HCT116 (cell line): ENCODE data around the gene PHKB. TPM values are rescaled to one million over a fixed set of nuclear protein-coding genes. Genes with fewer than 3 reads are reported as not detected.

Experiments
- ATAC-seq: fragments of 200-7000 bp; cut with Tn5 transposase; 2 replicates; pipeline ENCODE4 v1.9.1; 2020; ENCODE audit warnings: mild to moderate bottlenecking, moderate library complexity
- BruUV-seq: library from RNA; stranded (reverse); fragments of 400-500 nt; replicated peaks from 2 replicates; lab custom pipeline; 2021; lab: Mats Ljungman, UMichigan
- CTCF ChIA-PET: fragments of 300-600 bp; sonication (Branson Sonifier 250); formaldehyde crosslinking; loops from one replicate; lab custom pipeline; 2021; ENCODE audit warnings: antibody characterized with exemption; lab: Charles Lee
- POLR2A ChIA-PET: fragments of 300-600, 350-600 bp; sonication (Branson Sonifier 250); formaldehyde crosslinking; loops from one replicate; lab custom pipeline; 2021; ENCODE audit warnings: antibody characterized with exemption; lab: Charles Lee
- RAD21 ChIA-PET, 2 experiments: fragments of 300-600 bp; sonication (Branson Sonifier 250); formaldehyde crosslinking; loops; one replicate each; lab custom pipeline; 2023; ENCODE audit warnings: low total read pairs in 2 of 2; ENCODE audit not compliant: uncharacterized antibody in 2 of 2, unreplicated experiment in 2 of 2, low non-redundant PET in 1 of 2; lab: Charles Lee
- DNase-seq: peaks from one replicate; pipeline ENCODE4 v3.0.0-alpha.2; 2010; ENCODE audit warnings: low read depth, low spot score
- H2AFZ ChIP-seq: fragments of 200-600 bp; shearing (Covaris generic), sonication (generic); 2 replicates; pipeline ENCODE4 v1.6.1; 2017; ENCODE audit warnings: low read depth, mixed run types, mixed read lengths, antibody characterized with exemption, low read length; ENCODE audit not compliant: poor library complexity, severe bottlenecking
- H3K27ac ChIP-seq: 2 replicates; pipeline ENCODE4 v1.5.1; 2012; ENCODE audit warnings: low read depth, low read length
- H3K27me3 ChIP-seq: fragments of 200-600 bp; sonication (generic); 2 replicates; pipeline ENCODE4 v1.6.1; 2016; ENCODE audit warnings: mixed run types, low read length, mixed read lengths; ENCODE audit not compliant: insufficient read depth
- H3K36me3 ChIP-seq, 2 experiments: fragments of 200-500 bp in 1 of 2; fragments of 200-600 bp in 1 of 2; sonication (Bioruptor generic) in 1 of 2; sonication (generic) in 1 of 2; 2 replicates each; pipeline versions ENCODE4 v1.5.1 to v1.6.1; 2014 to 2016; ENCODE audit warnings: low read length in 2 of 2, inconsistent platforms in 1 of 2, mixed read lengths in 1 of 2, mixed run types in 1 of 2; ENCODE audit not compliant: insufficient read depth in 2 of 2, control insufficient read depth in 1 of 2
- H3K4me1 ChIP-seq, 2 experiments: fragments of 200-600 bp in 1 of 2; sonication (generic) in 1 of 2; 2 replicates each; pipeline versions ENCODE4 v1.5.1 to v1.6.1; 2012 to 2017; ENCODE audit warnings: low read length in 2 of 2, inconsistent platforms in 1 of 2, mild to moderate bottlenecking in 1 of 2, mixed read lengths in 1 of 2, mixed run types in 1 of 2, moderate library complexity in 1 of 2; ENCODE audit not compliant: insufficient read depth in 2 of 2, control insufficient read depth in 1 of 2
- H3K4me2 ChIP-seq: fragments of 200-600 bp; sonication (generic); 2 replicates; pipeline ENCODE4 v1.6.1; 2017; ENCODE audit warnings: mixed run types, low read length, mixed read lengths
- H3K4me3 ChIP-seq, 2 experiments: fragments of 200-600 bp in 1 of 2; sonication (generic) in 1 of 2; replicated peaks in 1 of 2; 2 replicates each; pipeline ENCODE4 v1.5.1; 2011 to 2016; ENCODE audit warnings: low read length in 2 of 2, control low read depth in 1 of 2, low read depth in 1 of 2, mild to moderate bottlenecking in 1 of 2, mixed read lengths in 1 of 2, mixed run types in 1 of 2
- H3K79me2 ChIP-seq: fragments of 200-600 bp; sonication (generic); 2 replicates; pipeline ENCODE4 v1.6.1; 2017; ENCODE audit warnings: mild to moderate bottlenecking, mixed run types, low read length, moderate library complexity, mixed read lengths; ENCODE audit not compliant: insufficient read depth
- H3K9ac ChIP-seq: fragments of 200-600 bp; sonication (generic); 2 replicates; pipeline ENCODE4 v1.6.1; 2016; ENCODE audit warnings: low read length, mixed read lengths
- H3K9me2 ChIP-seq: fragments of 200-600 bp; sonication (generic), shearing (Covaris generic); 2 replicates; pipeline ENCODE4 v1.6.1; 2017; ENCODE audit warnings: mixed run types, mild to moderate bottlenecking, moderate library complexity; ENCODE audit not compliant: insufficient read depth
- H3K9me3 ChIP-seq, 2 experiments: fragments of 200-500 bp in 1 of 2; fragments of 200-600 bp in 1 of 2; sonication (Bioruptor generic) in 1 of 2; sonication (generic) in 1 of 2; 2 replicates each; pipeline ENCODE4 v1.6.1; 2014 to 2017; ENCODE audit warnings: low read length in 2 of 2, mixed read lengths in 2 of 2, inconsistent platforms in 1 of 2, low read depth in 1 of 2, mild to moderate bottlenecking in 1 of 2, mixed run types in 1 of 2, moderate library complexity in 1 of 2; ENCODE audit not compliant: control insufficient read depth in 1 of 2, insufficient read depth in 1 of 2
- H4K20me1 ChIP-seq: fragments of 200-600 bp; sonication (generic), shearing (Covaris generic); 2 replicates; pipeline ENCODE4 v1.6.1; 2017; ENCODE audit warnings: mixed run types, mild to moderate bottlenecking, moderate library complexity; ENCODE audit not compliant: insufficient read depth
- CBX3 ChIP-seq: IDR thresholded peaks from 2 replicates; pipeline ENCODE4 v1.6.1; 2012; ENCODE audit warnings: low read depth
- CEBPB ChIP-seq: IDR thresholded peaks from 2 replicates; pipeline ENCODE4 v1.6.1; 2012; ENCODE audit warnings: low read depth
- EGR1 ChIP-seq: IDR thresholded peaks from 2 replicates; pipeline ENCODE4 v1.6.1; 2012; ENCODE audit warnings: low read depth
- ELF1 ChIP-seq: IDR thresholded peaks from 2 replicates; pipeline ENCODE4 v1.6.1; 2012; ENCODE audit warnings: low read depth, borderline replicate concordance
- FOSL1 ChIP-seq: IDR thresholded peaks from 2 replicates; pipeline ENCODE4 v1.6.1; 2012; ENCODE audit warnings: low read depth
- JUND ChIP-seq: IDR thresholded peaks from 2 replicates; pipeline ENCODE4 v1.6.1; 2012
- POLR2AphosphoS5 ChIP-seq: IDR thresholded peaks from 2 replicates; pipeline ENCODE4 v1.6.1; 2011; ENCODE audit warnings: mild to moderate bottlenecking, low read depth, low read length, moderate library complexity
- RAD21 ChIP-seq: IDR thresholded peaks from 2 replicates; pipeline ENCODE4 v1.6.1; 2012; ENCODE audit warnings: low read depth, mild to moderate bottlenecking
- SIN3A ChIP-seq: IDR thresholded peaks from 2 replicates; pipeline ENCODE4 v1.6.1; 2012; ENCODE audit warnings: low read depth
- SP1 ChIP-seq: IDR thresholded peaks from 2 replicates; pipeline ENCODE4 v1.6.1; 2012; ENCODE audit warnings: low read depth
- TCF7L2 ChIP-seq: IDR thresholded peaks from 2 replicates; pipeline ENCODE4 v1.7.0; 2011; ENCODE audit warnings: borderline replicate concordance, inconsistent platforms; ENCODE audit not compliant: insufficient read depth, insufficient read length; ENCODE audit errors: extremely low read depth
- ZNF274 ChIP-seq: fragments of 200-500 bp; sonication (Bioruptor generic); IDR thresholded peaks from 2 replicates; pipeline ENCODE4 v1.6.1; 2014; ENCODE audit warnings: mild to moderate bottlenecking, low read depth, low read length, inconsistent platforms
- intact Hi-C: fragments of 100-400 bp; cut with micrococcal nuclease; formaldehyde crosslinking; loops from 2 replicates; pipeline ENCODE4 v1.10.0; 2022
- total RNA-seq: library from RNA; stranded (reverse); gene quantifications from one replicate; pipeline ENCODE4 v1.2.1, GENCODE V29; 2021; ENCODE audit not compliant: unreplicated experiment
- TF ChIP-seq, protein P1 (sequence below): IDR thresholded peaks from 2 replicates; pipeline ENCODE4 v1.6.1; 2012
- TF ChIP-seq, protein P2 (sequence below): IDR thresholded peaks from 2 replicates; pipeline ENCODE4 v1.6.1; 2011; ENCODE audit warnings: mild to moderate bottlenecking, low read length, moderate library complexity; ENCODE audit not compliant: insufficient replicate concordance; ENCODE audit errors: extremely low read depth
- TF ChIP-seq, protein P3 (sequence below): IDR thresholded peaks from 2 replicates; pipeline ENCODE4 v1.6.1; 2012; ENCODE audit warnings: low read depth
- TF ChIP-seq, protein P4 (sequence below), 3 experiments: fragments of 200-600 bp in 1 of 3; sonication (generic) in 1 of 3; IDR thresholded peaks in 2 of 3; conservative IDR thresholded peaks in 1 of 3; 2 replicates each; pipeline ENCODE4 v1.5.1; 2012 to 2017; ENCODE audit warnings: low read depth in 2 of 3, low read length in 2 of 3, antibody characterized with exemption in 1 of 3, borderline replicate concordance in 1 of 3, control low read depth in 1 of 3, mild to moderate bottlenecking in 1 of 3, mixed read lengths in 1 of 3, mixed run types in 1 of 3, moderate library complexity in 1 of 3; ENCODE audit not compliant: insufficient read depth in 1 of 3

Gene PHKB
- total RNA-seq, 1 experiment from 2014 or later = 30.5 TPM

DNA sequence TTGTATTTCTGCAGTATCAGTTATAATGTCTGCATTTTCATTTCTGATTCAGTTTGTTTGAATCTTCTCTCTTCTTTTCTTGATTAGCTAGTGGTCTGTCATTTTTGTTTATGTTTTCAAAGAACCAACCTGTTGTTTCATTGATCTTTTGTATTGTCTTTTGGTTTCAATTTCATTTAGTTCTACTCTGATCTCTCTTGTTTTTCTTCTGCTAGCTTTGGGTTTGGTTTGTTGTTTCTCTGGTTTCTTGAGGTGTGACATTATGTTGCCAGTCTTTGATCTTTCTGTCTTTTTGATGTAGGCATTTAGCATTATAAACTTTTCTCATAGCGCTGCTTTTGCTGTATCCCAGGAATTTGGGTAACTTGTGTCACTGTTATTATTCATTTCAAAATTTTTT, 107.2 kb downstream of the PHKB start:
- Histone ChIP-seq H3K36me3 (no peaks in the 10 kb centered on the region), H3K27me3 (no peaks in the 10 kb centered on the region), H3K4me3 (no peak overlapping the region), H3K9me3 (no peaks in the 10 kb centered on the region), H3K27ac (no peak overlapping the region), H4K20me1 (no peaks in the 10 kb centered on the region), H3K4me1 (peaks cover 0 to 6% of the 10 kb centered on the region in 2 experiments; a peak in 1 of 4 replicates), H3K4me2 (no peak overlapping the region), H3K9ac (no peak overlapping the region), H3K79me2 (no peaks in the 10 kb centered on the region), H2AFZ (no peak overlapping the region), H3K9me2 (no peaks in the 10 kb centered on the region)
- BruUV-seq = no TSS peak
- ChIA-PET RAD21 (no interaction called here), CTCF (no interaction called here), POLR2A (no interaction called here)
- intact Hi-C loops = no loop called here
- ATAC-seq = no peak
- TF ChIP-seq, protein P1, sequence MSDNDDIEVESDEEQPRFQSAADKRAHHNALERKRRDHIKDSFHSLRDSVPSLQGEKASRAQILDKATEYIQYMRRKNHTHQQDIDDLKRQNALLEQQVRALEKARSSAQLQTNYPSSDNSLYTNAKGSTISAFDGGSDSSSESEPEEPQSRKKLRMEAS = no peak
- TF ChIP-seq SP1 = no peak
- TF ChIP-seq, protein P2, sequence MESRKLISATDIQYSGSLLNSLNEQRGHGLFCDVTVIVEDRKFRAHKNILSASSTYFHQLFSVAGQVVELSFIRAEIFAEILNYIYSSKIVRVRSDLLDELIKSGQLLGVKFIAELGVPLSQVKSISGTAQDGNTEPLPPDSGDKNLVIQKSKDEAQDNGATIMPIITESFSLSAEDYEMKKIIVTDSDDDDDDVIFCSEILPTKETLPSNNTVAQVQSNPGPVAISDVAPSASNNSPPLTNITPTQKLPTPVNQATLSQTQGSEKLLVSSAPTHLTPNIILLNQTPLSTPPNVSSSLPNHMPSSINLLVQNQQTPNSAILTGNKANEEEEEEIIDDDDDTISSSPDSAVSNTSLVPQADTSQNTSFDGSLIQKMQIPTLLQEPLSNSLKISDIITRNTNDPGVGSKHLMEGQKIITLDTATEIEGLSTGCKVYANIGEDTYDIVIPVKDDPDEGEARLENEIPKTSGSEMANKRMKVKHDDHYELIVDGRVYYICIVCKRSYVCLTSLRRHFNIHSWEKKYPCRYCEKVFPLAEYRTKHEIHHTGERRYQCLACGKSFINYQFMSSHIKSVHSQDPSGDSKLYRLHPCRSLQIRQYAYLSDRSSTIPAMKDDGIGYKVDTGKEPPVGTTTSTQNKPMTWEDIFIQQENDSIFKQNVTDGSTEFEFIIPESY = no peak
- TF ChIP-seq POLR2AphosphoS5 = no peak
- TF ChIP-seq TCF7L2 = no peak
- TF ChIP-seq CBX3 = no peak
- no peak for TF ChIP-seq ZNF274
- no peak for TF ChIP-seq EGR1
- no peak for TF ChIP-seq CEBPB
- TF ChIP-seq, protein P3, sequence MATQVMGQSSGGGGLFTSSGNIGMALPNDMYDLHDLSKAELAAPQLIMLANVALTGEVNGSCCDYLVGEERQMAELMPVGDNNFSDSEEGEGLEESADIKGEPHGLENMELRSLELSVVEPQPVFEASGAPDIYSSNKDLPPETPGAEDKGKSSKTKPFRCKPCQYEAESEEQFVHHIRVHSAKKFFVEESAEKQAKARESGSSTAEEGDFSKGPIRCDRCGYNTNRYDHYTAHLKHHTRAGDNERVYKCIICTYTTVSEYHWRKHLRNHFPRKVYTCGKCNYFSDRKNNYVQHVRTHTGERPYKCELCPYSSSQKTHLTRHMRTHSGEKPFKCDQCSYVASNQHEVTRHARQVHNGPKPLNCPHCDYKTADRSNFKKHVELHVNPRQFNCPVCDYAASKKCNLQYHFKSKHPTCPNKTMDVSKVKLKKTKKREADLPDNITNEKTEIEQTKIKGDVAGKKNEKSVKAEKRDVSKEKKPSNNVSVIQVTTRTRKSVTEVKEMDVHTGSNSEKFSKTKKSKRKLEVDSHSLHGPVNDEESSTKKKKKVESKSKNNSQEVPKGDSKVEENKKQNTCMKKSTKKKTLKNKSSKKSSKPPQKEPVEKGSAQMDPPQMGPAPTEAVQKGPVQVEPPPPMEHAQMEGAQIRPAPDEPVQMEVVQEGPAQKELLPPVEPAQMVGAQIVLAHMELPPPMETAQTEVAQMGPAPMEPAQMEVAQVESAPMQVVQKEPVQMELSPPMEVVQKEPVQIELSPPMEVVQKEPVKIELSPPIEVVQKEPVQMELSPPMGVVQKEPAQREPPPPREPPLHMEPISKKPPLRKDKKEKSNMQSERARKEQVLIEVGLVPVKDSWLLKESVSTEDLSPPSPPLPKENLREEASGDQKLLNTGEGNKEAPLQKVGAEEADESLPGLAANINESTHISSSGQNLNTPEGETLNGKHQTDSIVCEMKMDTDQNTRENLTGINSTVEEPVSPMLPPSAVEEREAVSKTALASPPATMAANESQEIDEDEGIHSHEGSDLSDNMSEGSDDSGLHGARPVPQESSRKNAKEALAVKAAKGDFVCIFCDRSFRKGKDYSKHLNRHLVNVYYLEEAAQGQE = no peak
- no peak for TF ChIP-seq RAD21
- no peak for TF ChIP-seq FOSL1
- no peak for TF ChIP-seq SIN3A
- TF ChIP-seq ELF1 = no peak
- TF ChIP-seq JUND = no peak
- TF ChIP-seq, protein P4, sequence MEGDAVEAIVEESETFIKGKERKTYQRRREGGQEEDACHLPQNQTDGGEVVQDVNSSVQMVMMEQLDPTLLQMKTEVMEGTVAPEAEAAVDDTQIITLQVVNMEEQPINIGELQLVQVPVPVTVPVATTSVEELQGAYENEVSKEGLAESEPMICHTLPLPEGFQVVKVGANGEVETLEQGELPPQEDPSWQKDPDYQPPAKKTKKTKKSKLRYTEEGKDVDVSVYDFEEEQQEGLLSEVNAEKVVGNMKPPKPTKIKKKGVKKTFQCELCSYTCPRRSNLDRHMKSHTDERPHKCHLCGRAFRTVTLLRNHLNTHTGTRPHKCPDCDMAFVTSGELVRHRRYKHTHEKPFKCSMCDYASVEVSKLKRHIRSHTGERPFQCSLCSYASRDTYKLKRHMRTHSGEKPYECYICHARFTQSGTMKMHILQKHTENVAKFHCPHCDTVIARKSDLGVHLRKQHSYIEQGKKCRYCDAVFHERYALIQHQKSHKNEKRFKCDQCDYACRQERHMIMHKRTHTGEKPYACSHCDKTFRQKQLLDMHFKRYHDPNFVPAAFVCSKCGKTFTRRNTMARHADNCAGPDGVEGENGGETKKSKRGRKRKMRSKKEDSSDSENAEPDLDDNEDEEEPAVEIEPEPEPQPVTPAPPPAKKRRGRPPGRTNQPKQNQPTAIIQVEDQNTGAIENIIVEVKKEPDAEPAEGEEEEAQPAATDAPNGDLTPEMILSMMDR (IDR thresholded peaks at IDR 0.05 in 2 of 3, conservative IDR thresholded peaks at IDR 0.05 in 1 of 3; ENCODE audit: borderline replicate concordance in 1 of 3, insufficient read depth in 1 of 3, low read depth in 2 of 3, low read length in 2 of 3) = no peak
- no peak for DNase-seq
